ENCODE measurements around the gene SGTA. TPM values are rescaled to one million over a fixed set of nuclear protein-coding genes. Genes with fewer than 3 reads are reported as not detected.

Gene SGTA
- total RNA-seq, 3 donors from 2014 or later (not counting 1 experiment from before 2014, with no cell fraction given) = 35.2 to 38.1 (median 36.2) TPM

DNA sequence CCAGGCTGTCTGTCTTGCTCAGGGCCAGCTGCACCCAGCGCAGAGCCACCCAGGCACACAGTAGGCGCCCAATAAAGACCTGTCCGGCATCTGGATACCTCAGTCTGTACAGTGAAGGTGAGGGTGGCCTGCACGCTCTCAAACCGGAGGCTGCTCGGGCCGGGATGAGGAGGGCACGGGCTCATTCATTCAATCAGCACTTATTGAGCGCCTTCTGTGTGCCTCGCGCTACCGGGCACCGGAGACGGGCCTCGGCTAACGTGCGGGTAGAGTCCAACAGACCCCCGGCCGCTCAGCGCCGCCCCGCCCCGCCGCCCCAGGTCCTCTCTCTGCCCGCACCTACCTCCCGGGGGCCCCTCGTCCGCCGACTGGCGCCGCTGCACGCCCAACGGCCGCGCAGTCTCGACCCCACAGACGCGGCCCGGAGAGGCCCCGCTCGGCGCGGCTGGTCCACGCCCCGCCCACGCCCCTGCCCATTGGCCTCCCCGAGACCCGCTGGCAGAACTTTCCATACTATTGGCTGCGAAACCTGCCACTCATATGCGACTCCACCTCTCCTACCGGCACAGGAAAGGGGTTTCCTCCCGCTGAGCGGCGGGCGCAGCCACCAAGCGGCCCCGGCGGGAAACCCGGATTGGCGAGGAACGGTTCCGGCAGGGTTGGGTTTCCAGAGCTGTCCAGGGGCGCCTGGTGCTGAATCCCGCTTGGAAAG is 43.3 kb downstream of the SGTA start, which contains the start of gene SLC39A3:
SLC39A3 (minus strand) TSS at position 416 of the 712 bp plus-strand sequence. CDS start 2,760 bp downstream, outside the sequence.
- peak; percentile 97 to 98 for DNase-seq
- H3K36me3 ChIP-seq (ENCODE audit: control insufficient read depth, insufficient read depth, low read length) = peaks cover 16% of the 10 kb centered on the region
- no peaks in the 10 kb centered on the region for H3K27me3 ChIP-seq (ENCODE audit: control insufficient read depth, insufficient read depth, low read length)
- peak within 1 kb of the TSS; percentile 64 for H3K4me3 ChIP-seq (ENCODE audit: low read length)
- ATAC-seq = peak; percentile 99 to 100 (median 100)
- H3K27ac Mint-ChIP-seq = peak within 1 kb of the TSS in 1 of 2 donors; percentile 68
- peaks cover 13 to 14% of the 10 kb centered on the region in 2 donors for H3K27me3 Mint-ChIP-seq (ENCODE audit: low read depth in 2 of 2)
- peaks cover 14% of the 10 kb centered on the region for H3K4me1 ChIP-seq (ENCODE audit: control insufficient read depth, insufficient read depth, low read length)
- peak within 1 kb of the TSS; percentile 86 for H3K4me3 Mint-ChIP-seq
- H3K4me1 Mint-ChIP-seq = peaks cover 16 to 21% of the 10 kb centered on the region in 2 donors
- H3K36me3 Mint-ChIP-seq = no peaks in the 10 kb centered on the region
- TF ChIP-seq, protein P1, sequence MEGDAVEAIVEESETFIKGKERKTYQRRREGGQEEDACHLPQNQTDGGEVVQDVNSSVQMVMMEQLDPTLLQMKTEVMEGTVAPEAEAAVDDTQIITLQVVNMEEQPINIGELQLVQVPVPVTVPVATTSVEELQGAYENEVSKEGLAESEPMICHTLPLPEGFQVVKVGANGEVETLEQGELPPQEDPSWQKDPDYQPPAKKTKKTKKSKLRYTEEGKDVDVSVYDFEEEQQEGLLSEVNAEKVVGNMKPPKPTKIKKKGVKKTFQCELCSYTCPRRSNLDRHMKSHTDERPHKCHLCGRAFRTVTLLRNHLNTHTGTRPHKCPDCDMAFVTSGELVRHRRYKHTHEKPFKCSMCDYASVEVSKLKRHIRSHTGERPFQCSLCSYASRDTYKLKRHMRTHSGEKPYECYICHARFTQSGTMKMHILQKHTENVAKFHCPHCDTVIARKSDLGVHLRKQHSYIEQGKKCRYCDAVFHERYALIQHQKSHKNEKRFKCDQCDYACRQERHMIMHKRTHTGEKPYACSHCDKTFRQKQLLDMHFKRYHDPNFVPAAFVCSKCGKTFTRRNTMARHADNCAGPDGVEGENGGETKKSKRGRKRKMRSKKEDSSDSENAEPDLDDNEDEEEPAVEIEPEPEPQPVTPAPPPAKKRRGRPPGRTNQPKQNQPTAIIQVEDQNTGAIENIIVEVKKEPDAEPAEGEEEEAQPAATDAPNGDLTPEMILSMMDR (IDR thresholded peaks at IDR 0.05) = no peak
- H3K9me3 ChIP-seq (ENCODE audit: control insufficient read depth, insufficient read depth, low read length) = no peaks in the 10 kb centered on the region
- H3K9me3 Mint-ChIP-seq = no peaks in the 10 kb centered on the region
- H3K27ac ChIP-seq (ENCODE audit: low read length) = peak within 1 kb of the TSS; percentile 54
- under 1% methylated on average over 64 of the region's 64 CpGs for WGBS (ENCODE audit: insufficient coverage)
- intact Hi-C loops (cut with micrococcal nuclease) = loop anchor here (1.0 kb wide), 1 partner anchor 44 kb away; the partner anchor contains the start of gene SGTA

- DNase-seq (no peak), ATAC-seq (no peak)
- Histone ChIP-seq H3K9me3 (ENCODE audit: control insufficient read depth, insufficient read depth, low read length) (no peaks in the 10 kb centered on the region), H3K4me1 (ENCODE audit: control insufficient read depth, insufficient read depth, low read length) (peaks cover 14% of the 10 kb centered on the region), H3K4me3 (ENCODE audit: low read length) (no peak overlapping the region), H3K27ac (ENCODE audit: low read length) (no peak overlapping the region), H3K27me3 (ENCODE audit: control insufficient read depth, insufficient read depth, low read length) (no peaks in the 10 kb centered on the region), H3K36me3 (ENCODE audit: control insufficient read depth, insufficient read depth, low read length) (peaks cover 22% of the 10 kb centered on the region)
- Mint-ChIP-seq H3K36me3 (no peaks in the 10 kb centered on the region), H3K27me3 (ENCODE audit: low read depth in 2 of 2) (peaks cover 0 to 5% of the 10 kb centered on the region in 2 donors), H3K4me3 (peak overlapping the region; percentile 17), H3K9me3 (no peaks in the 10 kb centered on the region), H3K27ac (no peak overlapping the region), H3K4me1 (peaks cover 16 to 21% of the 10 kb centered on the region in 2 donors)
- intact Hi-C loops (cut with micrococcal nuclease) = no loop called here
- TF ChIP-seq, protein P1 (IDR thresholded peaks at IDR 0.05) = no peak
- WGBS (ENCODE audit: insufficient coverage) = 97% methylated on average over 15 of the region's 15 CpGs
These were observed 46.4 kb downstream of the SGTA start for GRCh38 chr19:2736550-2737190.

- Mint-ChIP-seq H3K27me3 (ENCODE audit: low read depth in 2 of 2) (peaks cover 0 to 2% of the 10 kb centered on the region in 2 donors), H3K9me3 (no peaks in the 10 kb centered on the region), H3K4me1 (peaks cover 16 to 21% of the 10 kb centered on the region in 2 donors), H3K27ac (no peak overlapping the region), H3K36me3 (no peaks in the 10 kb centered on the region), H3K4me3 (no peak overlapping the region)
- peaks cover 22% of the 10 kb centered on the region for H3K36me3 ChIP-seq (ENCODE audit: control insufficient read depth, insufficient read depth, low read length)
- peaks cover 13% of the 10 kb centered on the region for H3K4me1 ChIP-seq (ENCODE audit: control insufficient read depth, insufficient read depth, low read length)
- intact Hi-C loops (cut with micrococcal nuclease) = no loop called here
- DNase-seq (no peak), ATAC-seq (no peak)
- no peak overlapping the region for H3K4me3 ChIP-seq (ENCODE audit: low read length)
- 97% methylated on average over 12 of the region's 12 CpGs for WGBS (ENCODE audit: insufficient coverage)
- TF ChIP-seq, protein P1 (IDR thresholded peaks at IDR 0.05) = no peak
- H3K9me3 ChIP-seq (ENCODE audit: control insufficient read depth, insufficient read depth, low read length) = no peaks in the 10 kb centered on the region
- no peak overlapping the region for H3K27ac ChIP-seq (ENCODE audit: low read length)
- no peaks in the 10 kb centered on the region for H3K27me3 ChIP-seq (ENCODE audit: control insufficient read depth, insufficient read depth, low read length)
These were observed 47.7 kb downstream of the SGTA start for GRCh38 chr19:2735374-2735773.

All from natural killer cell (primary cell).